Fibroblast of lung (primary cell): Measurements from ENCODE around the gene HS6ST2.

Source experiments
- EZH2 ChIP-seq: IDR thresholded peaks from 2 replicates; pipeline ENCODE4 v1.5.1; 2012; ENCODE audit warnings: low read length, control low read depth, mild to moderate bottlenecking; ENCODE audit errors: missing control alignments
- TF ChIP-seq, protein P1 (sequence below), 2 donors: IDR thresholded peaks in 1 of 2; conservative IDR thresholded peaks in 1 of 2; 1 replicate in 1 of 2; 2 replicates in 1 of 2; pipeline ENCODE4 v1.5.1; 2011 to 2012; ENCODE audit warnings: low read length in 2 of 2, control low read depth in 1 of 2, inconsistent platforms in 1 of 2, low read depth in 1 of 2, mild to moderate bottlenecking in 1 of 2

DNA sequence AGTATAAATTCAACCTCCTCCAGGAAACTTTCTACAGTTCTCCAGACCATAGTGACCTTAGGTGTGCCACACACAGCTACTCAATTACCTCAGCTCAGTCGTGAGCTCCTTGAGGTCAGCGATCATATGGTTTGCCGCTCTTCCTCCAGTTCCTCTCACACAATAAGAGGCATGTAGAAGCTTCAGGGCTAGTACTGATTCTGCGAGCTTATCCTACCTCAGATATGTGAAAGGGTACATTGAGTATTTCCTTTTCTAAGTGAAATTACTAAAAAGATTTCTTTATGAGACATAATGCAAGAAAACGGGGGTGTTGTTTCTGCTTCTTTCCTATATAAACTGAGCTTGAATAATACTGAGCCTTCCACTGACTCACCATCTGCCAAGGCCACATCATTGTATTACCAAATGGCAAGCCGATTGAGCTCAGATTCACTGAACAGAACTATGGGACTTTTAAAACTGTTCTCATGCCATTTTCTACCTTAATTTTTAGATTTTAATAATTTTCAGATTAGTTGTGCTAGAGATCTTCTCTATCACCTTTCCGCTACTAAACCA is 183.1 kb downstream of the HS6ST2 start:
- TF ChIP-seq, protein P1, sequence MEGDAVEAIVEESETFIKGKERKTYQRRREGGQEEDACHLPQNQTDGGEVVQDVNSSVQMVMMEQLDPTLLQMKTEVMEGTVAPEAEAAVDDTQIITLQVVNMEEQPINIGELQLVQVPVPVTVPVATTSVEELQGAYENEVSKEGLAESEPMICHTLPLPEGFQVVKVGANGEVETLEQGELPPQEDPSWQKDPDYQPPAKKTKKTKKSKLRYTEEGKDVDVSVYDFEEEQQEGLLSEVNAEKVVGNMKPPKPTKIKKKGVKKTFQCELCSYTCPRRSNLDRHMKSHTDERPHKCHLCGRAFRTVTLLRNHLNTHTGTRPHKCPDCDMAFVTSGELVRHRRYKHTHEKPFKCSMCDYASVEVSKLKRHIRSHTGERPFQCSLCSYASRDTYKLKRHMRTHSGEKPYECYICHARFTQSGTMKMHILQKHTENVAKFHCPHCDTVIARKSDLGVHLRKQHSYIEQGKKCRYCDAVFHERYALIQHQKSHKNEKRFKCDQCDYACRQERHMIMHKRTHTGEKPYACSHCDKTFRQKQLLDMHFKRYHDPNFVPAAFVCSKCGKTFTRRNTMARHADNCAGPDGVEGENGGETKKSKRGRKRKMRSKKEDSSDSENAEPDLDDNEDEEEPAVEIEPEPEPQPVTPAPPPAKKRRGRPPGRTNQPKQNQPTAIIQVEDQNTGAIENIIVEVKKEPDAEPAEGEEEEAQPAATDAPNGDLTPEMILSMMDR (conservative IDR thresholded peaks at IDR 0.05 in 1 of 2, IDR thresholded peaks at IDR 0.05 in 1 of 2; ENCODE audit: low read depth in 1 of 2, low read length in 2 of 2): no peak
- no peak for TF ChIP-seq EZH2
